Stimulated activated CD4-positive, alpha-beta T cell treated with anti-CD3 and anti-CD28 coated beads, TNF-alpha, amount 100 ng/mL, for 48 hours (primary cell): Measurements from ENCODE around the gene R3HDML.
"Not testable (repeated sequence)": the region's sequence is repeated elsewhere in the genome, so short reads cannot be mapped to it uniquely, and the experiment has no call there.

Experiments
- DNase-seq, 3 donors: peaks; one replicate each; pipeline ENCODE4 v3.0.0-alpha.2; 2020; ENCODE audit warnings: low read depth in 3 of 3

The R3HDML gene

DNA sequence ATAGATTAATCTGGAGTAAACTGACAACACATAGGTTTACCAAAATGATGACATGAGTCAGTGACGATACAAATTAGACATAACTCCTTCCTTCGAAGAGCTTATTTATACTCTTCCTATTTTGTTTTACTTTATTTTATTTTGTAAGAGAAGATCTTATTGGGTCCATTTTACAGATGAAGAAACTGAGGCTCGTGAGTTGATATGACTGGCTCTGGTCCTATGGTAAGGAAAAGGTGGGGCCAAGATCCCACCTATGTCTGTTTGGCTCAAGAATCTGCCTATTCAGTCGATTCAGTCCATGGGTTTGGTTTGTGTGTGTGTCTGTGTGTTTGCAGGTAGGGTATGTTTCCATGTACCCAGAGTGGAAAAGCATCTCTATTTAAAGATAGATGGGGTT is 8.4 kb upstream of the R3HDML start:
- no peak for DNase-seq

DNA sequence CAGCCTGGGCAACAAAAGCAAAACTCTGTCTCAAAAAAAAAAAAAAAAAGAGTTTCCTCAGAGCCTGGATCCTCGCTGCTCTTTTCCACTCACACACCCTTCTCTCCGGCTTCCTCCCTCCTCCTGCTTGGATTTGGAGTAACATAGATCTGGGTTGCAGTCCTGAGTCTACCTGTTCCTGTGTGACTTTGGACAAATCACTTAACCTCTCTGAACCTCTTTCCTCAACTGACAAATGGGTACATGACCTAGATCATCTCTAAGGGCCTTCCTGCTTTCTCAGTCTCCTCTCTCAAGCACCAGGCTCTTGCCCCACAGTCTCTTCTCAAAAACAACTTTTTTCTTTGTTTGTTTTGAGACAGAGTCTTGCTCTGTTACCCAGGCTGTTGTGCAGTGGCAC is 5.6 kb upstream of the R3HDML start:
- no peak for DNase-seq

DNA sequence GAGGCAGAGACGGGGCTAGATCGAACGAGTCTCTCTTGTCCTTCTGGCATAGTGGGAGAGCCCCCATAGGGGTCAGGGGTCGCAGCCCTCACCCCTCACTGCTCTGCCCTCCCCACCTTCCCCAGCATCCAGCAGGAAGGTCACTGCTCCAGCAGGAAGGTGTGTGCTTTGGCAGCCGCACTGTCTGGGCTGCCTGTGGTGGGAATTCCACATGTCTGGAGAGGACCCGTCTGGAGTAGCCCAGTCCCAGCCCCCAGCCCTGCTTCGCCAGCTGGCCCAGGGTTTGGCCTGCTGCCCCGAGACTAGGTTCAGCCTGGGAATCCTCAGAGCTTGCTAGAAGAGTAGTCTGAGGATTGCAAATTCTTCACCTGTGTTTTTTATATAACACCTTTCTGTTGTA is 2.5 kb upstream of the R3HDML start:
- no peak for DNase-seq

DNA sequence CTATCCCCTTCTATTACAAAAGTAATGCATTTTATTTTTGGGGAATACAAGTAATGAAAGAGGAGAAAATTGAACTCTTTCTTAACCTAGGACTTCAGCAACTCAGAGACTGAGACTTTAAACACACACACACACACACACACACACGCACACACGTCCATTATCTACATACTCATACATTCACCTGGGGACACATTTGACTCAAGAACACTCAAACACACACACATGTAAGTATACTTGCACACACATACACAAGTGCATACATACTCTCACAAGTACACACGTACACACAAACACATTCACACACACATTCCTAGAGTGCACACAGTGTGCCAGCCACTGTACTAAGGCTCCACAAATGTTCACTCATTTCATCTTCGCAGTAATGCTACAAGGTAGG is 2.1 kb upstream of the R3HDML start:
- no peak for DNase-seq

DNA sequence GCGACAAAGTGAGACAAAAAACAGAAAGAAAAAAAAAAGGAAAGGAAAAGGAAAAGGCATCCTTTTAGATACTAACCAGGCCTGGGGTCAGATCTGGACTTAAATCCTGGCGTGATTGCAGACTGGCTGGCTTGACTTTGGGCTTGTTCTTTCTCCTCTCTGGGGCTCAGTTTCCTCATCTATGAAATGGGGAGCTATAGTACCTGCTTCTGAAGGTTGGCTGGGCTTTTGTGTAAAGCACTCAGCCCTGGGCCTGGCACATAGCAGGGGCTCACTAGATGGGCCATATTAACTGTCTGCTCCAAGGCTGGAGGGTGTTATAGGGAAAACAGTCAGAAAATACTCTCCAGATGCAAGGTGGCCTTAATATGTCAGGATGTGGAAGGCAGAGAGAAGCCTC is 1.2 kb upstream of the R3HDML start:
- no peak for DNase-seq

DNA sequence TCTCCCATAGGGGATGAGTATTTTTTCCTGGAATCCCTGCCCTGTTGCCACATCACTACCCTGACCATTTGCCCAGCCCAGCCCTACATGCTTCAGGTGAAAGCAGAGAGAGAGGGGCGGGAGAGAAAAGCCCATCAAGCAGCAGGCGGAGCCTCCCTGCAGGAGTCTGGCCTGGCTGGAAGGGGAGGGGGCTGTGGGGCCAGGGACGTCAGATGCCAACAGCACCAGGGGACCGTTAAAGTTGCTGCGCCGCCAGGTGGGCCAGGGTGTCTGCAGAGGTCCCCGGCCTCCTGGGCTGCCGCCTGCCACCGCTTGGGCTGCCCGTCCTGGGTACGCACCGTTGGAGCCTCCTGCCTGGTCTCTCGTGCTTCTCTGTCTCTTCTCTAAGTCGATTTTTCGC is 757 bp upstream of the R3HDML start:
- no peak for DNase-seq

DNA sequence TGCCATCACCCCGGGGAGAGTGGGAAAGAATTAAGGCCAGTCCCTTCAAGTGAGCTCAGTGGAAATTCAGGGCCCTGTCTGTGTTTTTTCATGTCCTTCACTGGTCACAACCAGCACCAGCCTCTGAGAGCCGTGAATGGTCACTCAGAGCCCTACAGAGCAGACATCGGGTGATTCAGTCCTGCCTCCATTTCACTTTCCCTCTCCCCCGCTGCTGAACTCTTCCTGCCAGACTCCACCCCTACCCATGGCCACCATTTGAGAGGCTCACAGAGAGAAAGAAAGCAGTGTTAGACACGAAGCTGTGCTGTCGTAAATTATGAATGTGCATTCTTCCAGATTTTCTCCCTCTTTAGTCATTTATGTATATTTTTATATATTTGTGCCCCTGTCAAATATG is 5.4 kb downstream of the R3HDML start:
- DNase-seq, result no peak

DNA sequence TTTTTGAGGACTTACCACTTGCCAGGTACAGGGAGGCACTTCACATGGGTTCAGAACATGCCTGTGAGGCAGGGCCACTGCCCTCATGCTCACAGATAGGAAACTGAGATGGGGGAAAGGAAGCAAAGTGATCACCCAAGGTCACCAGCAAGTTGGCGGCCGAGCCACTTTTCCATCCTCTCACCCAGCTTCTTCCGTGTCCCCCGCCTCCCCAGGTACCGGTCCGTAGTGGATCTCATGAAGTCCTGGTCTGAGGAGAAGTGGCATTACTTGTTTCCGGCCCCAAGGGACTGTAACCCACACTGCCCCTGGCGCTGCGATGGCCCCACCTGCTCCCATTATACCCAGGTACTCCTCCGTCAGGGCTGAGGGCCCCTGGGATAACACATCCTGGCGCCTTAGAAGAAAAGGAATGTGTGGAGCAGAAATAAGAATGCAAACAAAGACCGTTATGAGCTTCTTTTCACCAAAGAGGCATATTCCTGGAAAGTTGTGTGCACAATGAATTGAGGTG is 6.4 kb downstream of the R3HDML start:
- DNase-seq, result no peak

DNA sequence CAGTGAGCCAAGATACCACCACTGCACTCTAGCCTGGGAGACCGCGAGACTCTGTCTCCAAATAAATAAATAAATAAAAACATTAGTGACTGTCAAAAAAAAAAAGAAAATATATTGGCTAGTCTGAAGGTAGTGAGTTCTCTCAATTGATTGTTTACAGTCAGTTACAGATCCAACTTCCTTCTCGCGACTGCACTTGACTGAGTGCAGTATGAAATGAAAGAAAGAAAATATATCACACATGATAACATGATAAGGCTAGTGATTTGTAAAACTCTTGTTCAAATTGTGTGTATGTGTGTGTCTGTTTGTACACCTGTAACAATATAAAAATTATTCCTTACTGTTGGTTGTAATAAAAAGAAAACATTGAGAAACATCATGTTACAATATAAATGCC is 7.9 kb downstream of the R3HDML start:
- no peak for DNase-seq

DNA sequence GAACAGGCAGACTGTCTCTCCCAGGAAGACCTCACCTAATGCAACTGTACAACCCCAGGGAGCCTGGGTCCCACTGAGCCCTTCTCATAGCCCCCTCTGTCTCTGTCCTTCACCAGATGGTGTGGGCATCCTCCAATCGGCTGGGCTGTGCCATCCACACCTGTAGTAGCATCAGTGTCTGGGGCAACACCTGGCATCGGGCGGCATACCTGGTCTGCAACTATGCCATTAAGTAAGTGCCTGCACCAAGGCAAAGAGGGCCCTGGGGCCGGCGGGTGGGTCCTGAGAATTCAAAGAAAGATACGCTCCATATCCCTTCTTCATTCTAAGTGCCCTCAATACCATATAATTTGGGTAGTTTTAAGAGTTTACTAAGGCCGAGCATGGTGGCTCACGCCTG is 8.3 kb downstream of the R3HDML start:
- DNase-seq, result no peak

DNA sequence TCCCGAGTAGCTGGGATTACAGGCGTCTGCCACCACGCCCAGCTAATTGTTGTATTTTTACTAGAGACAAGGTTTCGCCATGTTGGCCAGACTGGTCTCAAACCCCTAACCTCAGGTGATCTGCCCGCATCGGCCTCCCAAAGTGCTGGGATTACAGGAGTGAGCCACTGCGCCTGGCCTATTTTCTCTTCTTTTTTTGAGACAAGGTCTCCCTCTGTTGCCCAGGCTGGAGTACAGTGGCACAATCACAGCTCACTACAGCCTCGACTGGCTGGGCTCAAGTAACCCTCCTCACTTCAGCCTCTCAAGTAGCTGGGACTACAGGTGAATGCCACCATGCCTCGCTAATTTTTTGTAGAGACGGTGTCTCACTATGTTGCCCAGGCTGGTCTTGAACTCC is 9.1 kb downstream of the R3HDML start:
- DNase-seq, result not testable (repeated sequence)

DNA sequence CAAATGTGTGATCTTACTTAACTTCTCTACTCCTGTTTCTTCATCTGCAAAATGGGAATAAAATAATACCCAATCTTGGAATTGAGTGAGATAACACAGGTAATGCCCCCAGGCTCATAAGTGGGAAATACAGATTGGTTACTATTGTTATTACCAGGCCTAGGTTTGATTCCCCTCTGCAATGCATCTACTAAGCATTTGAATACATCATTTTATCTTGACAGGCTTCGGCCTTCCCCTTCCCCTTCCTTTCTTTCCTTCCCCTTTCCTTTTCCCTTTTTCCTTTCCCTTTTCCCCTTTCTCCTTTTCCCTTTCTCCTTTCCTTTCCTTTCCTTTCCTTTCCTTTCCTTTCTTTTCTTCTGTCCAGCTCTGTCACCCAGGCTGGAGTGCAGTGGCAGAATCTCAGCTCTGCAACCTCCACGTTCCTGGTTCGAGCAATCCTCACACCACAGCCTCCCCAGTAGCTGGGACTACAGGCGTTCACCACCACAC is 11.4 kb downstream of the R3HDML start:
- DNase-seq, result no peak

DNA sequence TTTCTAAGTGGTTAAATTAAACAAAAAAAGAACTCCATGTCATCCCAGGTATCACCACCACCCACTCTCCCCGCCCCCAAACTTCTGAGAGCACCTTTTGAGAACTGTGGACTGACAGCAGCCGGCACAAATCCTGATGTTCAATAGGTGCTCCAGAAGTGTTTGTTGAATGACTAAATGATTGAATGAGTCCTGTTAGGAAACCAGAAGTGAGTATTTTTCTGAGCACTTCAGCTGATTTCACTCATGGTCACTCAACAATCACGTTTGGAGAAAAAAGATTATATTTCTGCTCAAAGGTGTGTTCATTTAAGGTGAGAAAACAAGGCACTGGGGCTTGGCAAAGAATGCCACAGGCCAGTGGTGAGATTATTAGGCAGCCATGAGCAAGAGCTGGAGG is 12.5 kb downstream of the R3HDML start:
- no peak for DNase-seq

DNA sequence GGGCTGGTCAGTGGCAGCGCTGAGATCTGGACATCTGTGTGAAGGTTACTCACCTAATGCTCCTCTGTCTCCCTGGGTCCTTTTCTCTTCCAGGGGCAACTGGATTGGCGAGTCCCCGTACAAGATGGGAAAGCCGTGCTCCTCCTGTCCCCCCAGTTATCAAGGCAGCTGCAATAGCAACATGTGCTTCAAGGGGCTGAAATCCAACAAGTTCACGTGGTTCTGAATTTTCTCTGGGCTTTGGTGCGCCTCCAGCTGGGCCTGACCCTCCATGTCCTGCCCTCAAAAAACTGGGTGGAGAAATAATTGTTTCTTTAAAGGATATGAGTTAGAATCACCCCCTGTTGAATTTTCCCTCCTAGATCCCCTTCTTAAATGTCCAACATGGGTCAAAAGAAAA is 13.7 kb downstream of the R3HDML start:
- DNase-seq, result no peak

DNA sequence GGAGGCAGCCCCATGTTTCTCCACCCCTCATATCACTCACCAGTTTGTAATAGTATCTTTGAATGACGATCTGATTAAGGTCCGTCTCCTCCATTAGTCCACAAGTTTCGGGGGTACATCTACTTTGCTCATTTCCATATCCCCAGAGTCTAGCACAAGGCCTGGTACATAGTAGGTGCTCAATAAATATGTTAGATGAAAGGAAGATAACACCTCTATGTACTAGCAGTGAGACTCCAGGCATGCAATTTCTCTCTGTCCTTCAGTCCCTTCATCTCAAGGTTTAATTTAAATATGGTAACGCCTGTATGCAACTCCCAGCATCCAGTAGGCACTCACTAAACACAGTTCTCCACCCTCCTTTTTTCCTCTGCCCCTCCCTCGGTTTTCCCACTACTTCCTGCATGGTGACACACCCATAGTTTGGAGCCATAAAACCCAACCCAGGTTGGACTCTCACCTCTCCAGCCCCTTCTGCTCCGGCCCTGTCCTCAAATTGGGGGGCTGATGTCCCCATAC is 18.2 kb downstream of the R3HDML start:
- DNase-seq, result no peak

DNA sequence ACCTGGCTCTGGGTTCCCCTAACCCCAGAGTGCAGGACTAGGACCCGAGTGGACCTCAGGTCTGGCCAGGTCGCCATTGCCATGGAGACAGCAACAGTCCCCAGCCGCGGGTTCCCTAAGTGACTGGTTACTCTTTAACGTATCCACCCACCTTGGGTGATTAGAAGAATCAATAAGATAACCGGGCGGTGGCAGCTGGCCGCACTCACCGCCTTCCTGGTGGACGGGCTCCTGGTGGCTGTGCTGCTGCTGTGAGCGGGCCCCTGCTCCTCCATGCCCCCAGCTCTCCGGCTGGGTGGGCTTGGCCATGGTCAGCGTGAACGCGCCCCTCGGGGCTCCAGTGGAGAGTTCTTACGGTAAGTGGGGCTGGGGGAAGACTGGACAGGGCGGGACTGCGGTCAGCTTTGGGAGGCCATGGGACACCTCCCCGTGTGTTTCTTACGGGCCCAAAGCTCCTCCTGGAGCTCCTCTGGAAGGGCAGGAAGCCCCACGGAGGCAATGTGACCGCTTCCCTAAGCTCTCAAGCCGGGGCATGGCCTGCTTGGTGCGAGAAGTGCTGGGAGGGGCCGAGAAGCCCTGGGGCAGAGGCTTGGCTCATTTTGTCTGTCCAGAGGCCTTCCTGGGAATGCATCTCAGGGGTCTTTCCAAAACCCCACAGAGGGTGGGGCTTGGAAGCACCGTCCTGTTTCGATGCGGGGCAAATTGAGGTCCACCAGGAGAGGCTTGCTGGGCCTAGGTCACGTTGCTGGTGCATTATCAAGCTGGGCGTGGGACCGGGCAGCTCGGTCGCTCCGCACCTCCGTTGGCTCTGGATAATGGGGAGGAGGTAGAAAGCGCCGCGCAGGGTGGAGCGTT is 18.9 kb downstream of the R3HDML start, which contains the start of gene HNF4A:
Gene HNF4A, plus strand, starts transcription at position 202 of the 855 bp plus-strand sequence. Its CDS starts 106 bp downstream, at position 308.
- DNase-seq, result no peak

DNA sequence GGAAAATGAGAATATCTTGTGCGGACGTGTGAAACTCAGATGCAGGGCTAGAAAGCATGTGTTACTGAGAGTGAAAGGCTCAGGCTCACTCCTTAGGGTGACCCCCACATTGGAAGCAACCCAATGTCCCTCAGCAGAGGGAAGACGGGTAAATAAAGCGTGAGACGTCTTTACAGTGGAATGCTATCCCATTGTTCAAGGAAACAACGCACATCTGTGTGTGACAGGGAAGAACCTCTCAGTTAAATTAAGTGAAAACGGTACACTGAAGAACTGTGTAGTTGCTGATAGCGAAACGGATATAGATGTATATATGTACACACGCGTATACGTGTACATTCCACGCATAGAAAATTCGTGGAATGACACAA is 19.5 kb downstream of the R3HDML start:
- no peak for DNase-seq

DNA sequence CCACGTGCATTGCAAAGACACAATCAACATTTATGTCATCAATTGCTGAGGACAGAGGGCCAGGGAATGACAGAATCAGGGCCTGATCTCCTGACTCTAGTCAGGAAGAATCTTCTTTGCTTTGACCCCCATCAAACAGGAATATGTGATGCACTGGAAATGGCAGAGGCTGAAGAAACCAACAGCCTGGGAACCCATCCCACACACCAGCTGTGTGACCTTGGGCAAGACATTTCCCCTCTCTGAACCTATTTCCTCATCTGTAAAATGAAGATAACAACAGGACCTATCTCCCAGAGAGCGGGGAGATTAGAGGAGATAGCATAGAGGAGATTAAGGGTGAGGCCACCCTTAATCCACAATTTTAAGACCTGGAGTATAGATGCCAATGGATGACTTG is 20.2 kb downstream of the R3HDML start:
- no peak for DNase-seq

DNA sequence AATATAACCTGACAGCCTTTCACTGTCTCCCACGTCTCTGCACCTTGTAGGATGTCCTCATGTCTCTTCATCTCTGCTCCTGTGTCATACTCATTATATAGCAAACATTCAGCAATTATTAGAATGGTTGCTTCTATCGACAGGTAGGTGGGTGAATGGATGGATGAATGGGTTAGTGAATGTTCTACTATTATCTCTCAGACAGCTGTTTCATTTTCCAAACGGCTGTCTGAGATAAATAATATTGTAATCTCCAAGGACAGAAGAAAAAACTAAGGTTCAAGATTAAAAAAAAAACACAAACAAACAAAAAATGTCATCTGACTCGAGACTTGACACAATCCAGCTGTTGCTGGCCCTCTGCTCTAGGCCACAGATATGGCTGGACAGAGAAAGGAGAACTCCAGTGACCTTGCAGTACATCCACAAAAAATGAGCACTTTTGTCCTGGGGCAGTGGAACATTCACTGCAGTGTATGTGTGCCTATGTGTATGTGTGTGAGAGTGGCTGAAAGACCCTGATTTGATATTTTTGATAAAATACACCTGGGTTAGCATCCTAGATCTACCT is 20.8 kb downstream of the R3HDML start:
- no peak for DNase-seq

DNA sequence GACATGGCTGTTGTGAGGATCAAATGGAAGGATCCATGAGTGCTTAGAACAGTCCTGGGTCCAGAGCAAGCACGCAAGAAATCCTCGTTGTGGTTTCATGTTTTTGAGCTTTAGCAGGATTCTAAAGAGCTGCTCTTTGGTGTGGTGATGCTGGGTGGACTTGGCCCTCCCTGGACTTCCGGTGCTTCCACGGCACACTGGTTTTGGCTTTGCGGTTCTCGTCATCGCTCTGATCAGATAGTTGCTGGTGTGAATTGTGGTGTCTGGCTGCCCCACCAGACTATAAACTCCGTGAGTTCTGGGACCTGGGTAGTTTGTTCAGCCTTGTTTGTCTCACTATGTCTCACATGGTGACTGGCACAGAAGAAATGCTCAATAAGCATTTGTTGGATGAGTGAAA is 21.9 kb downstream of the R3HDML start:
- no peak for DNase-seq

DNA sequence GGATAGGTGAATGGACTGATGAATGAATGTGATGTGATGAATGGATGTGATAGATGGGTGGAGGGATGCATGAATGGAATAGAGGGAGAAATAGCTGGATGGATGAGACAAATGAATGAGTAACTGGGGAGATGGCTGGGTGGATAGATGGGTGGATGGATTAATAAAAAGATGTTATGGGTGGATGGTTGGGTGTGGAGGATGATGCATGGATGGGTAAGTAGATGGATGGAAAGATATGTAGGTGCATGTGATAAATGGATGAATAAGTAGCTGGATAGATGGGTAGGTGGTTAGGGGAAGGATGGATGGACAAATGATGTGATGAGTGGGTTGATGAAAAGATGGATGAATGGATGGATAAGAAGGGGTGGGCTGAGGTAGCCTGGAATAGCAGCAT is 23.4 kb downstream of the R3HDML start:
- no peak for DNase-seq

DNA sequence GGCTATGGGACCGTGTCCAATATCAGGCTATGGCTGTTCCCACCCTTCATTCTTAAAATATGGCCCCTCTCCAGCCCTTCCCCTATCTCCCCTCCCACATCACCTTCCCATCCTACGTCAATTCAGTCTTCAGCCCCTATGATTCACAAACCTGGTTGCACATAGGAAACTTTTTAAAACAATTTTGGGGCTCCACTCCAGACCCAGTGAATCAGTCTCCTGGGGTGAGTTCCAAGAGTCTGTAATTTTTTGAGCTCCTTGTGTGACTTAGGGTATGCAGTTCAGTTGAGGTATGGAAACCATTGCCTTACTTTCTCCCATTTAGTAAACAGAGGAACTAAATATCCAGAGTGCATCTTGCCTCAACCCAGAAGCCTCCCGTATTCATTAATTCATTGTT is 24.2 kb downstream of the R3HDML start:
- DNase-seq, result no peak

DNA sequence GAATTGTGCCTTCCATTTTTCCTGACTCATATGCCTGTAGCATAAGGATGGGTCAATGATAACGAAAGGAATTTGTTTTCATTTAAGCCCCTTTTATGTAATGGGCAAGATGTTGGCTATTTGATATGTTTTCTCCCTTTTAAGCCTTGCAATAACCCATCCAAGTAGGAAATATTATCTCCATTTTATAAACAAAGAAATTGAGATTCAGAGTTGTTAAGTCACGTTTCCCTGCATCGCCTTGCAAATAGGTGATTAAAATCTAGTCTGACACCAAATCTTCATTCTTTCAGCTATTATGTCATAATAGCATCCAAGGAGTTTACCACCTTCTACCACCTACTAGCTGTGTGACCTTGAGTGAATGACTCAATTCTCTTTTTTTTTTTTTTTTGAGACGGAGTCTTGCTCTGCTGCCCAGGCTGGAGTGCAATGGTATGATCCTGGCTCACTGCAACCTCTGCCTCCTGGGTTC is 25.7 kb downstream of the R3HDML start:
- no peak for DNase-seq
